K562 (cell line): ENCODE data around the gene DIAPH3. TPM values are rescaled to one million over a fixed set of nuclear protein-coding genes. Genes with fewer than 3 reads are reported as not detected.

Experiments
- DDX20 ChIP-seq: fragments of 450-650 bp; IDR thresholded peaks from 2 replicates; pipeline ENCODE4 v1.6.1; 2016; ENCODE audit warnings: missing genetic modification characterization, low read depth, mild to moderate bottlenecking, missing compliant biosample characterization, moderate library complexity
- ELF2 ChIP-seq: fragments of 250-450 bp; sonication (Bioruptor Pico); IDR thresholded peaks from 2 replicates; pipeline ENCODE4 v1.5.0; 2021; ENCODE audit warnings: mild to moderate bottlenecking
- FOXJ3 ChIP-seq: sonication (generic); formaldehyde crosslinking; IDR thresholded peaks from 2 replicates; pipeline ENCODE4 v1.4.0; 2020; ENCODE audit warnings: mild to moderate bottlenecking, missing genetic modification reagents
- HMGN3 ChIP-seq: IDR thresholded peaks from 2 replicates; pipeline ENCODE4 v1.6.1; 2011; ENCODE audit warnings: borderline replicate concordance, low read depth, mild to moderate bottlenecking, mixed read lengths, low read length; ENCODE audit not compliant: insufficient read length; ENCODE audit errors: extremely low read depth
- HNRNPK ChIP-seq: fragments of 200-400 bp; formaldehyde crosslinking; IDR thresholded peaks from one replicate; pipeline ENCODE4 v1.6.1; 2018; ENCODE audit warnings: mild to moderate bottlenecking, low read depth, low read length; ENCODE audit not compliant: poor library complexity, severe bottlenecking
- KAT8 ChIP-seq: fragments of 450-650 bp; IDR thresholded peaks from 2 replicates; pipeline ENCODE4 v1.6.1; 2016; ENCODE audit warnings: low read depth, mild to moderate bottlenecking
- NFXL1 ChIP-seq: fragments of 450-650 bp; formaldehyde crosslinking; IDR thresholded peaks from 2 replicates; pipeline ENCODE4 v1.4.0; 2021; ENCODE audit warnings: mild to moderate bottlenecking
- PHF20 ChIP-seq: fragments of 450-650 bp; IDR thresholded peaks from 2 replicates; pipeline ENCODE4 v1.6.1; 2018; ENCODE audit not compliant: partially characterized antibody
- POLR2H ChIP-seq: IDR thresholded peaks from 2 replicates; pipeline ENCODE4 v1.6.1; 2016; ENCODE audit warnings: missing genetic modification characterization, low read depth, mild to moderate bottlenecking, control low read depth, missing compliant biosample characterization, moderate library complexity
- RB1 ChIP-seq: fragments of 450-650 bp; IDR thresholded peaks from 2 replicates; pipeline ENCODE4 v1.6.1; 2017; ENCODE audit warnings: low read depth, mild to moderate bottlenecking
- RHOXF2B ChIP-seq: fragments of 250-450 bp; sonication (Bioruptor Pico); conservative IDR thresholded peaks from 2 replicates; pipeline ENCODE4 v1.5.1; 2021
- RREB1 ChIP-seq: fragments of 250-450 bp; sonication (Bioruptor Pico); IDR thresholded peaks from 2 replicates; pipeline ENCODE4 v1.4.0; 2020
- SAFB ChIP-seq: fragments of 200-400 bp; formaldehyde crosslinking; IDR thresholded peaks from 2 replicates; pipeline ENCODE4 v1.6.1; 2017; ENCODE audit warnings: low read depth, low read length, borderline replicate concordance
- SMARCB1 ChIP-seq: IDR thresholded peaks from 2 replicates; pipeline ENCODE4 v1.6.1; 2011; ENCODE audit warnings: improper control_type of control experiment, low read depth; ENCODE audit not compliant: insufficient read length
- SRSF3 ChIP-seq: fragments of 200-400 bp; formaldehyde crosslinking; IDR thresholded peaks from 2 replicates; pipeline ENCODE4 v1.6.1; 2016; ENCODE audit warnings: mild to moderate bottlenecking, low read length, moderate library complexity; ENCODE audit not compliant: insufficient read depth
- TEAD1 ChIP-seq, 2 experiments: fragments of 450-650 bp in 1 of 2; sonication (generic) in 1 of 2; formaldehyde crosslinking; IDR thresholded peaks; 2 replicates each; pipeline versions ENCODE4 v1.4.0 to v1.8.0; 2020 to 2022; ENCODE audit warnings: mild to moderate bottlenecking in 2 of 2, missing genetic modification reagents in 1 of 2
- ZEB2 ChIP-seq: fragments of 450-650 bp; IDR thresholded peaks from 2 replicates; pipeline ENCODE4 v1.6.1; 2016
- ZKSCAN3 ChIP-seq: fragments of 250-450 bp; sonication (Bioruptor Pico); IDR thresholded peaks from 2 replicates; pipeline ENCODE4 v1.4.0; 2020
- ZNF408 ChIP-seq: fragments of 250-450 bp; sonication (Bioruptor Pico); IDR thresholded peaks from 2 replicates; pipeline ENCODE4 v1.4.0; 2020; ENCODE audit warnings: low read depth, mild to moderate bottlenecking, moderate library complexity
- polyA plus RNA-seq, 8 experiments: library from polyadenylated mRNA; depleted of rRNA in 4 of 8; stranded (reverse) in 5 of 8; unstranded in 3 of 8; fragments of >200 nt; fragmentation: Nextera tagmentation in 2 of 8; fragmentation: Illumina TruSeq in 1 of 8; extraction: Ambion mirVana in 2 of 8; extraction: Trizol in 1 of 8; gene quantifications; 2 replicates each; pipeline versions ENCODE4 v1.2.1 to v1.2.3, GENCODE V29; 2011 to 2014; ENCODE audit warnings: inconsistent platforms in 1 of 8, missing spikeins in 1 of 8
- total RNA-seq, 7 experiments: library from RNA; depleted of rRNA in 6 of 7; stranded (reverse); fragments of >200 nt in 6 of 7; fragmentation: Illumina TruSeq in 2 of 7; extraction: Trizol in 2 of 7; gene quantifications; 2 replicates each; pipeline versions ENCODE4 v1.2.1 to v1.2.3, GENCODE V29; 2011 to 2021; ENCODE audit warnings: low replicate concordance in 1 of 7
- TF ChIP-seq, protein P1 (sequence below), 2 experiments: fragments of 450-650 bp; IDR thresholded peaks; 2 replicates each; pipeline ENCODE4 v1.6.1; 2018; ENCODE audit warnings: mild to moderate bottlenecking in 2 of 2, low read depth in 1 of 2; ENCODE audit not compliant: partially characterized antibody in 2 of 2

The DIAPH3 gene
- total and polyA plus RNA-seq, 9 of the 15 experiments (the other 6 are each of a cell fraction or from before 2014, with no cell fraction given): 9.0 to 18.7 (median 14.7) TPM

- TF ChIP-seq, protein P1, sequence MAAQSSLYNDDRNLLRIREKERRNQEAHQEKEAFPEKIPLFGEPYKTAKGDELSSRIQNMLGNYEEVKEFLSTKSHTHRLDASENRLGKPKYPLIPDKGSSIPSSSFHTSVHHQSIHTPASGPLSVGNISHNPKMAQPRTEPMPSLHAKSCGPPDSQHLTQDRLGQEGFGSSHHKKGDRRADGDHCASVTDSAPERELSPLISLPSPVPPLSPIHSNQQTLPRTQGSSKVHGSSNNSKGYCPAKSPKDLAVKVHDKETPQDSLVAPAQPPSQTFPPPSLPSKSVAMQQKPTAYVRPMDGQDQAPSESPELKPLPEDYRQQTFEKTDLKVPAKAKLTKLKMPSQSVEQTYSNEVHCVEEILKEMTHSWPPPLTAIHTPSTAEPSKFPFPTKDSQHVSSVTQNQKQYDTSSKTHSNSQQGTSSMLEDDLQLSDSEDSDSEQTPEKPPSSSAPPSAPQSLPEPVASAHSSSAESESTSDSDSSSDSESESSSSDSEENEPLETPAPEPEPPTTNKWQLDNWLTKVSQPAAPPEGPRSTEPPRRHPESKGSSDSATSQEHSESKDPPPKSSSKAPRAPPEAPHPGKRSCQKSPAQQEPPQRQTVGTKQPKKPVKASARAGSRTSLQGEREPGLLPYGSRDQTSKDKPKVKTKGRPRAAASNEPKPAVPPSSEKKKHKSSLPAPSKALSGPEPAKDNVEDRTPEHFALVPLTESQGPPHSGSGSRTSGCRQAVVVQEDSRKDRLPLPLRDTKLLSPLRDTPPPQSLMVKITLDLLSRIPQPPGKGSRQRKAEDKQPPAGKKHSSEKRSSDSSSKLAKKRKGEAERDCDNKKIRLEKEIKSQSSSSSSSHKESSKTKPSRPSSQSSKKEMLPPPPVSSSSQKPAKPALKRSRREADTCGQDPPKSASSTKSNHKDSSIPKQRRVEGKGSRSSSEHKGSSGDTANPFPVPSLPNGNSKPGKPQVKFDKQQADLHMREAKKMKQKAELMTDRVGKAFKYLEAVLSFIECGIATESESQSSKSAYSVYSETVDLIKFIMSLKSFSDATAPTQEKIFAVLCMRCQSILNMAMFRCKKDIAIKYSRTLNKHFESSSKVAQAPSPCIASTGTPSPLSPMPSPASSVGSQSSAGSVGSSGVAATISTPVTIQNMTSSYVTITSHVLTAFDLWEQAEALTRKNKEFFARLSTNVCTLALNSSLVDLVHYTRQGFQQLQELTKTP (IDR thresholded peaks at IDR 0.05; ENCODE audit: low read depth in 1 of 2, partially characterized antibody in 2 of 2): no peak
- TF ChIP-seq SRSF3 (no peak), PHF20 (no peak), RHOXF2B (CRISPR knock-in tag) (no peak), RB1 (peak; percentile 23; the same call in 1 of the 2 replicates), RREB1 (no peak), ZNF408 (CRISPR knock-in tag) (no peak), FOXJ3 (no peak), HNRNPK (no peak), TEAD1 (CRISPR knock-in tag; IDR thresholded peaks at IDR 0.05) (no peak), ZKSCAN3 (CRISPR knock-in tag) (no peak), ELF2 (CRISPR knock-in tag) (no peak), SAFB (no peak), POLR2H (peak; percentile 80), HMGN3 (no peak), KAT8 (no peak), DDX20 (no peak), ZEB2 (no peak), NFXL1 (CRISPR knock-in tag) (no peak), SMARCB1 (no peak)
Measured at GRCh38 chr13:60163478-60164233, at the start of gene DIAPH3 (continued).
